Mucosa of descending colon (tissue), 3 donors: ENCODE measurements around the gene GPATCH3. TPM values are rescaled to one million over a fixed set of nuclear protein-coding genes. Genes with fewer than 3 reads are reported as not detected.
A peak's percentile ranks its signal among the peaks of the same experiment; 100 is the strongest.

Experiments used
- ATAC-seq: fragments of 200-7000 bp; cut with Tn5 transposase; one replicate; pipeline ENCODE4 v1.9.1; 2020; ENCODE audit warnings: mild to moderate bottlenecking, moderate library complexity
- DNase-seq, 3 donors: peaks; one replicate each; pipeline ENCODE4 v3.0.0-alpha.2; 2020
- H3K36me3 ChIP-seq: fragments of 200-600 bp; one replicate; pipeline ENCODE4 v1.8.0; 2021; ENCODE audit warnings: low read depth, mild to moderate bottlenecking
- H3K4me1 ChIP-seq: fragments of 200-600 bp; one replicate; pipeline ENCODE4 v1.8.0; 2021; ENCODE audit warnings: low read depth, mild to moderate bottlenecking
- H3K4me3 ChIP-seq: fragments of 200-600 bp; one replicate; pipeline ENCODE4 v1.8.0; 2021; ENCODE audit warnings: mild to moderate bottlenecking
- H3K9me3 ChIP-seq: fragments of 200-600 bp; one replicate; pipeline ENCODE4 v1.8.0; 2021; ENCODE audit warnings: mild to moderate bottlenecking
- intact Hi-C, 2 donors: fragments of 100-400 bp; cut with DNase I in 1 of 2; cut with micrococcal nuclease in 1 of 2; formaldehyde crosslinking; loops; one replicate each; pipeline versions ENCODE4 v1.11.0 to v1.11.1; 2022; cut with DNase I, micrococcal nuclease
- total RNA-seq, 3 donors: library from RNA; stranded (reverse); fragmentation: NEBNext Ultra II Directional in 2 of 3; extraction: Animal tissue kit (Norgen Biotek cat#: 25700) in 2 of 3; gene quantifications; one replicate each; pipeline versions ENCODE4 v1.2.1 to v1.2.4, GENCODE V29; 2021 to 2023
- TF ChIP-seq, protein P1 (sequence below): fragments of 200-600 bp; IDR thresholded peaks from one replicate; pipeline ENCODE4 v1.8.0; 2022; ENCODE audit warnings: antibody characterized with exemption, mild to moderate bottlenecking
- donor health status: DM: no; HTN: no; CAD: no; lungs with moderate emphysema.
- donor health status: DM: no; HTN: no; CAD: no.
- donor health status: DM: no; HTN: yes; CAD: no.

GPATCH3 gene
- total RNA-seq, 3 donors from 2014 or later: 14.0 to 17.5 (median 14.5) TPM

GRCh38 chr1:26857473-26858060, 42.7 kb downstream of the GPATCH3 start:
- ATAC-seq (no peak), DNase-seq (no peak)
- no peak overlapping the region for H3K4me3 ChIP-seq
- H3K4me1 ChIP-seq: peaks cover 15% of the 10 kb centered on the region
- no peaks in the 10 kb centered on the region for H3K36me3 ChIP-seq
- H3K9me3 ChIP-seq: no peaks in the 10 kb centered on the region
- TF ChIP-seq, protein P1, sequence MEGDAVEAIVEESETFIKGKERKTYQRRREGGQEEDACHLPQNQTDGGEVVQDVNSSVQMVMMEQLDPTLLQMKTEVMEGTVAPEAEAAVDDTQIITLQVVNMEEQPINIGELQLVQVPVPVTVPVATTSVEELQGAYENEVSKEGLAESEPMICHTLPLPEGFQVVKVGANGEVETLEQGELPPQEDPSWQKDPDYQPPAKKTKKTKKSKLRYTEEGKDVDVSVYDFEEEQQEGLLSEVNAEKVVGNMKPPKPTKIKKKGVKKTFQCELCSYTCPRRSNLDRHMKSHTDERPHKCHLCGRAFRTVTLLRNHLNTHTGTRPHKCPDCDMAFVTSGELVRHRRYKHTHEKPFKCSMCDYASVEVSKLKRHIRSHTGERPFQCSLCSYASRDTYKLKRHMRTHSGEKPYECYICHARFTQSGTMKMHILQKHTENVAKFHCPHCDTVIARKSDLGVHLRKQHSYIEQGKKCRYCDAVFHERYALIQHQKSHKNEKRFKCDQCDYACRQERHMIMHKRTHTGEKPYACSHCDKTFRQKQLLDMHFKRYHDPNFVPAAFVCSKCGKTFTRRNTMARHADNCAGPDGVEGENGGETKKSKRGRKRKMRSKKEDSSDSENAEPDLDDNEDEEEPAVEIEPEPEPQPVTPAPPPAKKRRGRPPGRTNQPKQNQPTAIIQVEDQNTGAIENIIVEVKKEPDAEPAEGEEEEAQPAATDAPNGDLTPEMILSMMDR: no peak
- intact Hi-C loops: no loop called here

GRCh38 chr1:26856604-26857469, 43.4 kb downstream of the GPATCH3 start:
- no peak for ATAC-seq
- TF ChIP-seq, protein P1: no peak
- peaks cover 12% of the 10 kb centered on the region for H3K4me1 ChIP-seq
- intact Hi-C loops: no loop called here
- no peaks in the 10 kb centered on the region for H3K9me3 ChIP-seq
- no peaks in the 10 kb centered on the region for H3K36me3 ChIP-seq
- no peak overlapping the region for H3K4me3 ChIP-seq
- no peak for DNase-seq

DNA sequence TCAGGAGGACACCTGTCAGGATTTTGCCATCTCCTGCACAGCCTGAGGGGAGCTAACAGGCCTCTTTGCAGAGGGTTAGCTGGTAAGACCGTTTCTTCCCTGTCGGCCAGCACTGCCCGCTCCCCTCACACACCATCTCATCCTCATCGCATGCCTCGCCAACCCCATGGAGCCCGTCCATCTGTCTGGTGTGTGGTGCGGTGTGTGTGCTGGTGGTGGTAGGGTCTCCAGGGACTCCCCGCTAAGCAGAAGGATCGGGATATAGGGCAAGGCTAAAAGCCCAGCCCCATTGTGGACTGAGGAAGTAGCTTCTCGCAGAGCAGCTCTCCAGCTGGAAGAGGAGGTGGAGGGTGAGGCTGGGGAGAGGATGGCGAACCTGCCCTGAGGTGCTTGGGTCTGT, 44.1 kb downstream of the GPATCH3 start:
- DNase-seq: no peak
- ATAC-seq: no peak
- Histone ChIP-seq H3K9me3 (no peaks in the 10 kb centered on the region), H3K4me1 (peaks cover 7% of the 10 kb centered on the region), H3K36me3 (peaks cover under 1% of the 10 kb centered on the region), H3K4me3 (no peak overlapping the region)
- TF ChIP-seq, protein P1: no peak
- intact Hi-C loops: no loop called here

GRCh38 chr1:26855636-26856035, 44.6 kb downstream of the GPATCH3 start:
- Histone ChIP-seq H3K36me3 (peaks cover 4% of the 10 kb centered on the region), H3K4me3 (no peak overlapping the region), H3K4me1 (peaks cover 7% of the 10 kb centered on the region), H3K9me3 (no peaks in the 10 kb centered on the region)
- DNase-seq (no peak), ATAC-seq (no peak)
- intact Hi-C loops: no loop called here
- TF ChIP-seq, protein P1: no peak

- peak; percentile 83 for ATAC-seq
- TF ChIP-seq, protein P1: no peak
Observed at GRCh38 chr1:26854906-26855305, 45.4 kb downstream of the GPATCH3 start.

More at GRCh38 chr1:26854906-26855305, 45.4 kb downstream of the GPATCH3 start:
- no peak overlapping the region for H3K4me3 ChIP-seq
- DNase-seq: peak; percentile 89 to 90 (median 89)
- peaks cover 4% of the 10 kb centered on the region for H3K36me3 ChIP-seq
- peaks cover 15% of the 10 kb centered on the region for H3K4me1 ChIP-seq
- no peaks in the 10 kb centered on the region for H3K9me3 ChIP-seq
- intact Hi-C loops: no loop called here
